ENCODE measurements around the gene GLOD5.

Gene GLOD5

DNA sequence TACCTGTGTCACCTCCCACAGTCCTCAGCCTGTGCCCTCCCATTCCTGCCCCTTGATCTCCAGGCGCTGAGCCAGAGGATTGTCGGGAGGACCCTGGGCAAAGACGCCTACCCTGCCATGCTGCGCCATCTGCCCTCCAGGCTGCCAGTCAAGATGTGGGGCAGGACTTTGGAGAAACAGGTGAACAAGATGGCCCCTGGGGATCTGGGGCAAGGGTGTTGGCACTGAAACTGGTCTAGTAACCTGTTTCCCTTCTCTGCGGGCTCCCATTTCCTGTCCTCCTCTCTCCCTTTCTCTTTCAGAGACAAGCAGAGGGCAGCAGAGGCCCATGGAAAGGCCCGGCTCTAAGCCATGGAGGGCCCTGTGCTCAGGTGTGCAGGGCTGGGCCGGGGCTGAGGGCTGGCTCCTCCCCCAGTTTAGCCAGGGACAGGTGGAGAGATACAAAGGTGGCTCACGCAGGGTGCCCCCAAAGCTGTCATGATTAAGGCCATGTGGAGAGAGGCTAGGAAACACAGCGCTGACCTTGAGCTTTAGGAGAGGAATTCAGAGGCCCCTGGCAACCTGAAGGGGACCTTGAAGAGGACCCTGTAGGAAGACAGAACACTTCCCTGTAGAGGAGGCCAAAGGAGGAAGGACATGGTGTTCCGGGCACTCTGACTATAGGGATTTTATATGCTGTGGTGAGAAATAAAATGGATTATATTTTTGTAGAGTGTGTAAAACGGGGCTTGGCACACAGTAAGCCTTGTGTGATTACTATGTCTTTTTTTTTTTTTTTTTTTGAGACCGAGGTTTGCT, at the start of gene GLOD5:
Gene GLOD5, plus strand, starts transcription at position 74 of the 798 bp plus-strand sequence. Its CDS starts 44 bp downstream, at position 118.
- no peak for DNase-seq

DNA sequence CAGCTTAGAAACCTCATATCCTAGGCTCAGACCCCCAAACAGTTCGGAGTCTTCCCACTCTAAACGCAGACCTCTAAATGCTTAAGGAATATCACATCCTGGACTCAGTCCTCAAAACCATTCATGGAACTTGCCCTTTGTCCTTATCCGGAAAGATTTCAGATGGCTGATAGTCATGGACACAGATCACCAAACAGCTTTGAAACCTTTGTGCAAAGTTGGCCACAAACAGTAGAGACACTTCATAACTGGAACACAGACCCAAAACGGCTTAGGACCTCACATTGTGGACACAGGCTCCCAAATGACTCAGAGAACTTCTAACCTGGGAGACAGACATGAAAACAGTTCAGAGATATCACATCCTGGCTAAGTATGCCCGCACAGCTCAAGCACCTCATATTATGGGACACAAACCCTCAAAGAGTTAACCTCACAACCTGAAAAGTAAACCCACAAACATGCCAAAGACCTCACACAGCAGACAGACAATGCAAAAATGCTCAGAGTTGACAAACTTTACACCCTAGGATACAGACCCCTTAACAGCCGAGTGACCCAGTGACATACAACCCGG, 49.5 kb upstream of the GLOD5 start:
- no peak for DNase-seq

DNA sequence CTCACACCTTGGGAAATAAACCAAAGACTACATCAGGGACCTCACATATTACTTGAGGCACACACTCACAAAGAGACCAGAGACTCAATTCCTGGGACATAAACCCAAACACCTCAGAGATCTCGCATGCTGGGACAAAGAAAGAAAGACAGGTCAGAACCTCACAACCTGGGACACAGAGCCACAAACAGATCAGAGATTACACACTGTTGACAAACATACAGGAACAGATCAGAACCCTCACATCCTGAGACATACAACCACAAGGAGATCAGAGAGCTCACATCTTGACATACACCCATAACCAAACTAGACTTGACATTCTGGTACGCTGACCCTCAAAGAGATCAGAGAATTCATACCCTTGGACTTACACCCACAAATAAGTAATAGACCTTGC, 47.7 kb upstream of the GLOD5 start:
- no peak for DNase-seq

DNA sequence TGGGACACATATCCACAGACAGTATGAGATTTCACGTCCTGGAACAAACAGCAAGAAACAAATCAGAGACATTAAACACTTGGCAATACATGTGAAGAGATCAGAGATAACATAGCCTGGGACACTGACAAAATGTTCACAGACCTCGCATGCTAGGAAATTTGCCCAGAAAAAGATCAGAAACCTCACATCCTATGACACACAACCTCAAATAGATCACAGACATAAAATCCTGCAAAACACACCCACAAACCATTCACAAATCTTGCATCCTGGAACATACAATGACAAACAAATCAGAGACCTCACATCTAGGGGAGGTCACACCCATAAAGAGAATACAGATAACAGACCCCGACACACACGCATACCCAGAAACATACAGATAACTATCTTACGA, 47.0 kb upstream of the GLOD5 start:
- no peak for DNase-seq

DNA sequence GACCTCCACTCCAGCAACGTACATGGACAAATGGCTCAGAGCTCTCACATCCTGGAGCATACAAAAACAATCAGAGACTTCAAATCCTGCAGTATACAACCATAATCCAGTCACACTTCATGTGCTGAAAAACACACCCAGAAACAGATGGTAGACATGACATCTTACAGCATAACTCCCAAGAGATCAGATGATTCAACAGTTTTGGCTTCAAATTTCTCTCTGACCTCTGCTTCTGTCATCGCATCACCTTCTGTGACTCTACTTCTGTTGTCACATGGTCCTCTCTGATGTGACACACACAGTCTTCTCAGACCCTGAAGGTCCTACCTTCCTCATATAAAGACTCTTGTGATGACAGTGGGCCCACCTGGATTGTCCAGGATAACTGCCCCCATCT, 46.5 kb upstream of the GLOD5 start:
- DNase-seq: no peak

DNA sequence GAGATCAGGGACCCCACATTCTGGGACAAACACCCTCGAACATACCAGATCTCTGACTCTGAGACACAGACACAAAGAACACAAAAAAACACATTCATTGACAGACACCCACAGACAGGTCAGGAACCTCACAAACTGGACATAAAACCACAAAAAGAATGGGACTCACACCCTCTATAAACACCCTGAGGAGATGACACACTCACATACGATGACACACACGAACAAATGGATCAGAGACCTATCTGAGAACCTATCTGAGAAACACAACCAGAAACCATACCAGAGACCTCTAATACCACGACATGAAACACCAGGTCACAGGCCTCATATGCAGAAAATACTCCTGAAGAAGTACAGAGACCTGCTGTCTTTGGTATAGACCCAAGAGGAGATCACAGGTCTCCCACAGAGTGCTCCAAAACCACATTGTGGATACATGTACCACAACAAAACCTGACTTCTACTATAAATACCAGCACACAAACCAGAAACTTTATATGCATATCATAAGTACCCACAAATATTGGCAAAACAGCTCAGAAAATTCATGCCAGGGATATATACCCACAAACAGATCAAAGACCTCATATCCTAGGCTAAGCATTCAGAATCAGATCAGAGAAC, 45.6 kb upstream of the GLOD5 start:
- no peak for DNase-seq

DNA sequence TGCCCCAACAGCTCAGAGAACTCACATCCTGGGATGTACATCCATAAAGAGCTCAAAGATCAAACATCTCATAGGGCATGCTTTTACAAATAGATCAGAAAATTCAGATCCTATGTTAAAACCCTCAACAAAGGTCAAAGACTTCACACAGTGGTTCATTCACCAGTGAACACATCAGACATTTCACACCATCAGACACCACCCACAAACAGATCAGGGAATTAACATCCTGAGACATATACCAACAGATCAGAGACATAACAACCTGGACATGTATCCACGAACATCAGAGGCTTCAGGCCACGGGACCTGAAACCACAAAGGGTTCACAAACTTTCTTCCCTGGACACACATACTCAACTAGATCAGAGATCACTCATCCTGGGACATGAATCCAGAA, 41.6 kb upstream of the GLOD5 start:
- DNase-seq: no peak

DNA sequence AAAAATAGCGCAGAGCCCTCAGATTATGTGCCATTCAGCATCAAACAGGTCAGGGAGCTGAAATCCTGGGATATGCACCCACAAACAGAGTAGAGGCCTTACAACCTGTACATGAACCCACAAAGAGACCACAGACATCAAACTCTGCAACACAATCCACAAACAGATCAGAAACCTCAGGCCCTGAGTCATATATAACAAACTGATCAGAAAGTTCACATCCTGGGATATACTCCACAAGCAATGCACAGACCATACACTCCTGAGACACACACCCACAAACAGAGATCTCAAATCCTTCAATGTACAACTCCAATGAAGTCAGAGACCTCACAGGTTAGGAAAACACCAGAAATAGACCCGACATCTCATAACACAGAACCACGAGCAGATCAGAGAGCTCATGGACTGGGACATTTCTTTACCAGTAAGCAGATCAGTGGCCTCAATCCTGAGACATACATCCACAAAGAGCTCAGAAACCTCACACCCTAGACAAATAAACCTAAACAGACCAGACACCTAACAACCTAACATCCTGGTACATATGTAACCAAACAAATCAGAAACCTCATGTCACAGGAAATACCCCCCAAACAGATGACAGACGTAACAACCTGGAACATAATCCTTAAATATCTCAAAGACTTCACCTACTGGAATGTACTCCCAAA, 40.8 kb upstream of the GLOD5 start:
- DNase-seq: no peak

DNA sequence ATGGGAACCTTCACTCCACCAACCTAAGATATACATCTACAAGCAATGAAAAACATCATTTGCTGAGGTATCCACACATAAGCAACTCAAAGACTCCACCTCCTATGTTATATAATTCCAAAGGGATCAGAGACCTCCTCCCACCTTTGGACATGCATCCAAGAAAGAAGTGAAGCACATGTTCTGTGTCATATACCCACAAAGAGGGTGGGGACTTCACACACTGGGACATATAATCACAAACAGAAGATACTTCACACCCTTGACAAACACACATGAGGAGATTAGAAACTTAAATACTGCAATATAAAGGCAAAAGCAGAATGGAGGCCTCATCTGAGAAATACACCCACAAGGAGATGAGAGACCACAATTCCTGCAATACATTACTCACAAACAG, 39.6 kb upstream of the GLOD5 start:
- DNase-seq: no peak

DNA sequence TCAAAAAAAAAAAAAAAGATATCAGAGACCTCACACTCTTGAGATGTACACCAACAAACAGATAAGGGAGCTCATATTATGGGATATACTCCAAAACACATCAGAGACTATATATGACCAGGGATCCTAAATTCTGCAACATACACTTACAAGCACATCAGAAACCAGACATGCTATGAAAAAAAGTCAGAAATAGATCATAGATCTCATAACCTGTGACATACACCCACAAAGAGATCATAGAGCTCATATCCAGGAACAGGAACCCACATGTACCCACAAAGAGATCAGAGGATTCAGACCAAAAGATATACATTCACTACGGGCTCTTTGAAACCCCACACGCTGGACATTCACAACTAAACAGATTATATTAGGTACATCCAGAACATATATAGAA, 35.0 kb upstream of the GLOD5 start:
- no peak for DNase-seq

DNA sequence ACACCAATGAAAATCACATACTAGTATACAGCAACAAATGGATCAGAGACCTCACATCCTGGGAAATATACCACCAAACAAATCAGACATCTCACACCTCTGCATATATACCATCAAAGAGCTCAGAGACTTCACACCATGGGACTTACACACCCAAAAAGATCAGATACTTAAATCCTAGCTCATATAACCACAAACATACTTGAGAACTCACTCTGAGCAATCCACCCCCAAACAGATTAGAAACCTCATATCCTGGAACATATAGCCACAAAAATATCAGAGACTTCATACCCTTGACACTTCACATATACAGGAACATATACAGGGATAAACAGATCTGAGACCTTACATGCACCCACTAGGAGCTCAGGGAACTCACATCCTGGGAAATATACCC, 32.9 kb upstream of the GLOD5 start:
- DNase-seq: no peak

DNA sequence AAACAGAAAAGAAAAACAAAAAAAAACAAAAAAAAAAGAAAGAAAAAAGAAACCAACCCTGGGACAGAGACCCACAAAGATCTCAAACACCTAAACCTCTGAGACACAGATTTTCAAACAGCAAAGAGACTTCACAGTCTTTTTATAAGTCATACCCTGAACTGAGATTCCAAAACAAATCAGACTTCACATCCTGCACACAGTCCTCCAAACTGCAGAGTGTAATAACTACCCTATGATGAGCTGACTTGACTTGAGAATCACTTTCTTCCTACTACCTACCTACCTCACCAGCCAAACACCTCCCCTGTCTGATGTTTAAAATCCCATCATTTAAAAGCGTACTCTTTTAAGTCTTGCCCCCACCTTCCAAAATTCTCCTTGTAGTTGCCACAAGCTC, 25.2 kb upstream of the GLOD5 start:
- DNase-seq: no peak

DNA sequence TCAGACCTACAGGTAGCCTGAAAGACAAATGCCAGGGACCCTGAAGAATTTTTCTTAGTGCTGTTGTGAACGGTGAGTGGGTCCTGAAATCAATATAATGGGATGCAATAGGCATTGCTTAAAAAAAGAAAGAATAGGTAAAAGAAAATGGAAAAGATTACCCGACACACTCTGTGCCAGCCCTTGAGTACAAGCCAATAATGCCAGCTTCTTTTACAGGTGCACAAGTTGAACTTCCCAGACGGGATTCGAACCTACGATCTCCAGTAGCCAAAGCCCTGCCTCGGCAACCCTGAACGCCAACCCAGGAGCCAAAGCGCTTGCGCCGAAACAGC, 24.7 kb upstream of the GLOD5 start:
- DNase-seq: no peak

DNA sequence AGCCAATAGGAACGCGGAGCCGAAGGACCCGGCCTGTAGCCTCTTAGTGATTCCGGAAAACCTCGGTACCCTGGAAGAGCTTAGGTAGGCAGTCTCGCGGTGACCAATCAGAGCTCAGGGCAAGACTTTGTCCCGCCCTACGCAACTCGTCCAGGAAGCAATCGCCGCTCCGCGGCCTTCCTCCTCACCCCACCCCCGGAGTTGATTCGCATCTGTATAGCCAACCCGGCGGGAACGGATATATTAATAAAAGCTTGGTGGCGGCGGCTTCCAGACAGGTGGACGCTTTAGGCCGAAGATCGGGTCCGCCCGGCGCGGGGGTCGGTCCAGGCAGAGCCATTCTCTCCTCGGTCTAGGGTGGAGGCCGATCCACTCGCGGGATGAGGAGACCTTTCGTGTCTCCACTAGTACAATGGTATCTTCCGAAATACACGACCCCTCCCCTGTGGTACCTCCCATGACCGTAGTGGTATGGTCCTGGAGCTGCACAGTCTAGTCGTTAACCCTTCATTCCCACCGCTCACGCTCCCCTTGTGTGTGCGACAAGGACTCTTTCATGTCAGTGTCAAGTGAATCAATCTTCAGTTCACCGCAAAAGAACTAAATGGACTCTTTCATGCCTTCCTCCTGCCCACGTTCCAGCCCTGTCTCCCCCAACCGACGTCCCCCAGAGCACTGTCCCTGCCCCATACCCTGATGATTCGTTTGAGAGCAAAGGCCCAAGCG, 24.2 kb upstream of the GLOD5 start:
- peak; percentile 89 for DNase-seq

DNA sequence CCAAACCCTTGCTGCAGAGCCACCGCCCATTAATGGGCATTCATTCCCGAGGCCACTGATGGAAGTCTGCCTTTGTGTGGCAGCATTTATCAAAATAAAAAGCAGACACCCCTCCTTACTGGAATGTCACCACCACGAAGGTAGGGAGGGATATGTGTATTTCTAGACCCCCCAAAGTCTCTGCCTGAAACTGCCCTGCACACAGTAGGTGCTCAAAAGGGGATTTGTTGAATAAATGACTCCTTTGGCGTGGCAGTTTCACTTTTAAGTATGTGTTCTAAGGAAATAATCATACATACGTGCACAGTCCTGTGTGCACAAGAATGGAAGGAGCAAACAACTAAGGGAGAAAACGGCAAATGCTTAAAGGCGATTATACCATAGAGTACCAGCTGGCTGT, 23.6 kb upstream of the GLOD5 start:
- no peak for DNase-seq

DNA sequence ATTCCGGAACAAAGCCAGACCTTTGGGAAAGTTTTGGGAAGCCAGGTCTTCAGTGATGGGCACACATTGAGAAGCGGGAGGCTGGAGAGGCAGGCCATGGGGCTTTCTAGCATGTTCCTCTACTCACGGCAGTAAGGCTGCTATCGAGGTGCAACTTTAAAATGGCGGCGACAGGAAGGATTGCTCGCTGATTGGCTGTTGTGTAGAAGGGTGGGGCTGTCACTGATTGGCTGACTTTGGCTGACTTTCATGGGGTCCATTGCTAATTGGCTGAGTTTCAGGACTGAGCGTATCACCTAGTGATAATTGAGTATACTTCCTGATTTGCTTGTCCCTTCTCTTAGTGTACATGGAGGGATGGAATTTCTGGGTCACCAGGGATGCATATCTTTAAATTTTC, 19.7 kb upstream of the GLOD5 start:
- no peak for DNase-seq

DNA sequence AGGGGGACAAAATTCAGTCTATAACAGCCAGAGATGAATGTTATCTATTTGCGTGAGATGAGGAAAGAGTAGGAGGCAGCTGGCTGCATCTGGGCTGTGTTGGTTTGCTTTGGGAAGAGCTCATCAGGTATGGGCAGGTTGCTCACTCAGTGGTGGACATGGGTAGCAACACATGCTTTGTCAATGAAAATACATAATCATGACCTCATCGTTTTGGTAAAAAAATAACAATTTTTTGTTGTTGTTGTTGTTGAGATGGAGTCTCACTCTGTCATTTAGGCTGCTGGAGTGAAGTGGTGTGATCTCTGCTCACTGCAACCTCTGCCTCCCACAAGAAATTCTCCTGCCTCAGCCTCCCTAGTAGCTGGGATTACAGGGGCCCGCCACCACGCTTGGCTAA, 16.3 kb upstream of the GLOD5 start:
- DNase-seq: no peak

DNA sequence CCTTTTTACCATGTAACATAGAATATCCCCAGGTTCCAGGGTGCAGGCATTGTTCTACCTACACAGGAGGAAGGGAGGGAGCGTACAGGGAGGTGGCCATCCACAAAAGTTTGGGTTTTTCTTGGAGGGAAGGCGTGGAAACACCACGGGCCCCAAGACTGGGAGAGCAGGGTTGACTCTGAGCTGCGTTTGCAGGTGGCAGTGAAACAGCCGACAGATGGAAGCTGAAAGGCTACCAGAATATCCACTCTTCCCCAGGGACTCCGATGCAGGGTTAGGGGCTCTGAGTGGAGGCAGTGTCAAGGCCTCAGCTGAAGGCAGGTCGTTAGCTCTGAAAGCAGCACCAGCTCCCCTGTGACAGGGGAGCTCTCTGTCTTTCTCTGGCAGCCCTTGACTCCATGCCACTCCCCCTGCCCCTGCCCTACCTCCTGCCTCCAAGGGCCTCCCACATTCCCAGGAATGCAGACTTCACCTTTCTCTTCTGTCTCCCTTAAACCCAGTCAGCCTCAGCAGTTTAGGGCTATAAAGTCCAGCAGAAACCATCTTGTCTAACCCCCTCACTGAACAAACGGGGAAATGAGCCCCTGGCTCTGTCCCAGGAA, 14.0 kb upstream of the GLOD5 start:
- no peak for DNase-seq

DNA sequence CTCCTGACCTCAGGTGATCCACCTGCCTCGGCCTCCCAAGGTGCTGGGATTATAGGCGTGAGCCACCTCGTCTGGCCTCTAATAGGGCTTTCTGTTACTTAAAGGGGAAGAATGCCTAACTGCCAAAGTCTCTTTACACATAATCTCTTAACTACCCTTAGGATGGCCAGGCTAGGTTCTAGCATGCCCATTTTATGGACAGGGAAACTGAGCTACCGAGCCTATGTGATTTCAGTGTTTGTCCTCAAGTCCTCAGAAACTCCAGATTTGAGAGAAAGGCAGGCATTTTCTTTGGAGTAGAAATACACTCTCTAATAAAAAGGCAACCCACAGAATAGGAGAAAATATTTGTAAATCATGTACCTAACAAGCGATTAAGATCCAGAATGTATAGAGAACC, 12.4 kb upstream of the GLOD5 start:
- no peak for DNase-seq

DNA sequence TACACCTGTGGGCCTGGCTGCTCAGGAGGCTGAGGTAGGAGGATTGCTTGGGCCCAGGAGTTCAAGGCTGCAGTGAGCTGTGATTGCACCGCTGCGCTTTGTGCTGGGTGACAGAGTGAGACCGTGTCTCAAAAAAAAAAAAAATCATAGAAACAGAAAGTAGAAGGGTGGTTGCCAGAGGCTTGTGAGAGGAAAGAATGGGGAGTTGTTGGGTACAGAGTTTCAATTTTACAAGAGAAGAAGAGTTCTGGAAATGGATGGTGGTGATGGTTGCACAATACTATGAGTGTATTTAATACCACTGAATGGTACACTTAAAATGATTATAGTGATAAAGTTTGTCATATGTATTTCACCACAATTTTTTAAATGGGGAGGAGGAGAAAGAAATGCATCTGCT, 10.2 kb upstream of the GLOD5 start:
- DNase-seq: no peak

DNA sequence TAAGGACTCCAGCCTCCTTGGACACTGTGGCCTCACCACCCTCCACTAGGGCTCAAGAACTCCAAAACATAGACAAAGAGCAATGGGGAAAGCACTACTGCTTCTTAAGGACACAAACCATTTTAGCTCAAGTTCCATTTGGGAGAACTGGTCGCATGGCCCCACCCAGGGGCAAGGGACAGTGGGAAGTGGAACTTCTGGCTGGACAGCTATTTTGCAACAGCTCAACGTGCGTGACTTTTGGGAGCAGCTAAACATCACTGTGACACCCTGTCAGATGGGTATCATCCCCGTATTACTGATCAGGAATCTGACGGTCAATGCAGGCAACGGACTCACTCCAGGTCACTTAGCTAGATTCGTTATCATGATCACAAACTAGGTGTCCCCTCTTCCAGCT, 9.0 kb upstream of the GLOD5 start:
- no peak for DNase-seq

DNA sequence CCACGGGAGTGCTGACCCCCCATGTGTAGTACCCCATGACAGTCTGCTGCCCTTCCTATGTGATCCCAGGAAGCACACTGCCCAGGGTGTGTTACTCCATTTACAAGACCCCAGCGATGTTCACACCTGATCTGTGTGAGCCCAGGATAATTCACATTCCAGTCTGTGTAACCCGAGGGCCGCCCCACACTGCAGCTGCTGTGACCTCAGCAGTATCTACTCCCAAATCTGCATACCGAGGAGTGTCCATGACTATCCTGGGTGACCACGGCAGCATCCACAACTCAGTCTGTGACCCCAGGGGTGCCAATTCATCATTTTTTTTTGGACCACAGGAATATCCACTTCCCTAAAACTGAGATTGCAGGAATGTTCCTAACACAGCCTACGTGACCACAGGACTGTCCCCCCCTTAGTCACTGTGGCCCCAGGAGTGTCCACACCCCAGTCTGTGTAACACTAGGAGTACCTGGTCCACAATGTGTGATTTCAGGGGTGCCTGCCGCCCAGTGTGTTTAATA, 7.8 kb upstream of the GLOD5 start:
- DNase-seq: no peak

DNA sequence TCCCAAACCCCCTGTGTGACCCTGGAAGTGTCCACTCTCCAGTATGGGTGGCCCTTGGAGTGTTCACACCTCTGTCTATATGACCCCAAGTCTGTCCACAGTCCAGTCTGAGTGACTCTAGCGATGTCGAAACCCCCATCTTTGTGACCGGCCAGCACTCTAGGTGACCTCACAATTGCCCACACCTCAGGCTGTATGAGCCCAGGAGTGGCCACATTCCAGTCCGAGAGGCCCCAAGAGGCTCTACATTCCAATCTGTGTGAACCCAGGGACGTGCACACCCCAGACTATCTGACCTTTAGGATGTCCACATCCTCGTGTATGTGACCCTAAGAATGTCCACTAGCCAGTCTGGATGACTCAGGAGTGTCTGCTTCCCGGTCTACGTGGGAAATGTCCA, 7.3 kb upstream of the GLOD5 start:
- DNase-seq: no peak

Measured in CD4-positive, alpha-beta T cell treated with Interleukin-6 for 4 hours (primary cell).